ENCODE measurements around the gene ADGRL1.
A peak's percentile ranks its signal among the peaks of the same experiment; 100 is the strongest.

ADGRL1 gene

DNA sequence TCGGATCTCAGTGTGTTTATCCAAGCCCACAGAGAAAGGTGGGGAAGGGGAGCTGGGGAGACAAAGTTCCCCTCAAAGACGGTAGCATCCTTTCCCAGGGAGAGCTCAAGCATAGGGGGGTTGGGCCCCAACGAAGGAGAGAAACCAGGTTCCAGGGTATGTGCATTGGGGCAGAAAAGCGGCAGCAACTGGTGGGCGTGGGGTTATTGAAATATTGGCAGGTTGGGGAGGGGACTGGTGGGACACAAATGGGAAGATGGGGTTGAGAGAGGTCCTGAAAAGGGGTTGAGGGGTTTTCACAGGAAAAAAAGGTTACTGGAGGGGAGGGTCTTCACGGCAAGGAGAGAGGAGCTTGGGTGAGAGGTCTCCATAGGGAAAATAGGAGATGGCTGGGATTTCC lies 70.6 kb downstream of the ADGRL1 start:
- 0 out of 2 replicates have a peak, but pooled peaks have one; percentile 19 for TF ChIP-seq POLR2AphosphoS5 (IDR thresholded peaks at IDR 0.05; ENCODE audit: low read depth, low read length)
- TF ChIP-seq TAF1 (IDR thresholded peaks at IDR 0.05; ENCODE audit: borderline replicate concordance, insufficient read depth, low read length): no peak

- TF ChIP-seq FOXP2 (optimal IDR thresholded peaks at IDR 0.05; ENCODE audit: borderline replicate concordance, extremely low read depth, extremely low read length, insufficient read depth) (no peak), TAF1 (IDR thresholded peaks at IDR 0.05; ENCODE audit: borderline replicate concordance, insufficient read depth, low read length) (no peak), SIN3A (IDR thresholded peaks at IDR 0.05; ENCODE audit: borderline replicate concordance, insufficient read depth, low read length) (no peak), POLR2AphosphoS5 (IDR thresholded peaks at IDR 0.05; ENCODE audit: low read depth, low read length) (no peak; the same call in 1 of the 2 replicates)
- TF ChIP-seq, protein P1, sequence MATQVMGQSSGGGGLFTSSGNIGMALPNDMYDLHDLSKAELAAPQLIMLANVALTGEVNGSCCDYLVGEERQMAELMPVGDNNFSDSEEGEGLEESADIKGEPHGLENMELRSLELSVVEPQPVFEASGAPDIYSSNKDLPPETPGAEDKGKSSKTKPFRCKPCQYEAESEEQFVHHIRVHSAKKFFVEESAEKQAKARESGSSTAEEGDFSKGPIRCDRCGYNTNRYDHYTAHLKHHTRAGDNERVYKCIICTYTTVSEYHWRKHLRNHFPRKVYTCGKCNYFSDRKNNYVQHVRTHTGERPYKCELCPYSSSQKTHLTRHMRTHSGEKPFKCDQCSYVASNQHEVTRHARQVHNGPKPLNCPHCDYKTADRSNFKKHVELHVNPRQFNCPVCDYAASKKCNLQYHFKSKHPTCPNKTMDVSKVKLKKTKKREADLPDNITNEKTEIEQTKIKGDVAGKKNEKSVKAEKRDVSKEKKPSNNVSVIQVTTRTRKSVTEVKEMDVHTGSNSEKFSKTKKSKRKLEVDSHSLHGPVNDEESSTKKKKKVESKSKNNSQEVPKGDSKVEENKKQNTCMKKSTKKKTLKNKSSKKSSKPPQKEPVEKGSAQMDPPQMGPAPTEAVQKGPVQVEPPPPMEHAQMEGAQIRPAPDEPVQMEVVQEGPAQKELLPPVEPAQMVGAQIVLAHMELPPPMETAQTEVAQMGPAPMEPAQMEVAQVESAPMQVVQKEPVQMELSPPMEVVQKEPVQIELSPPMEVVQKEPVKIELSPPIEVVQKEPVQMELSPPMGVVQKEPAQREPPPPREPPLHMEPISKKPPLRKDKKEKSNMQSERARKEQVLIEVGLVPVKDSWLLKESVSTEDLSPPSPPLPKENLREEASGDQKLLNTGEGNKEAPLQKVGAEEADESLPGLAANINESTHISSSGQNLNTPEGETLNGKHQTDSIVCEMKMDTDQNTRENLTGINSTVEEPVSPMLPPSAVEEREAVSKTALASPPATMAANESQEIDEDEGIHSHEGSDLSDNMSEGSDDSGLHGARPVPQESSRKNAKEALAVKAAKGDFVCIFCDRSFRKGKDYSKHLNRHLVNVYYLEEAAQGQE (IDR thresholded peaks at IDR 0.05; ENCODE audit: insufficient read depth in 1 of 2, low read depth in 2 of 2, low read length in 2 of 2): no peak
Observed at GRCh38 chr19:14127929-14128509, 78.0 kb downstream of the ADGRL1 start.

DNA sequence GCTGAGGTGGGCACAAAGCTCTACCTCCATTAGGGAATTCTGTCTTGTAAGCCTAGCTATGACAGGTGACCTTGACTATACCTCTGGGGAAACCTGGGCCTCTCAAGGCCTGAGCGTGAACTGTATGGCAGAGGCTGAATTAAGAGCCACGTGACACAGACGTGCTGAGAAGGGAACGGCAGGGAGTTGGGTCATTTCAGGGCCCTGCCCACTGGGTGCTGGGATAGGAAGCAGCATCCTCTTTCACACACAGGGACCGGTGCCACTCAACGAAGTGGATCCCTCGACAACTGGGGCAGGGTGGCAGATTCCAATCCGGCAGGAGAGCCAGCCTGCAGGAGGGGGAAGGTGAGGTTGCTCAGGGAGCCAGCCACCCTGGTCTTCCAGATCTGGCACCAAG lies 78.8 kb downstream of the ADGRL1 start:
- no peak for TF ChIP-seq FOXP2 (optimal IDR thresholded peaks at IDR 0.05; ENCODE audit: borderline replicate concordance, extremely low read depth, extremely low read length, insufficient read depth)
- TF ChIP-seq TAF1 (IDR thresholded peaks at IDR 0.05; ENCODE audit: borderline replicate concordance, insufficient read depth, low read length): no peak
- TF ChIP-seq SIN3A (IDR thresholded peaks at IDR 0.05; ENCODE audit: borderline replicate concordance, insufficient read depth, low read length): no peak
- TF ChIP-seq POLR2AphosphoS5 (IDR thresholded peaks at IDR 0.05; ENCODE audit: low read depth, low read length): no peak
- TF ChIP-seq, protein P1 (IDR thresholded peaks at IDR 0.05; ENCODE audit: insufficient read depth in 1 of 2, low read depth in 2 of 2, low read length in 2 of 2): no peak

DNA sequence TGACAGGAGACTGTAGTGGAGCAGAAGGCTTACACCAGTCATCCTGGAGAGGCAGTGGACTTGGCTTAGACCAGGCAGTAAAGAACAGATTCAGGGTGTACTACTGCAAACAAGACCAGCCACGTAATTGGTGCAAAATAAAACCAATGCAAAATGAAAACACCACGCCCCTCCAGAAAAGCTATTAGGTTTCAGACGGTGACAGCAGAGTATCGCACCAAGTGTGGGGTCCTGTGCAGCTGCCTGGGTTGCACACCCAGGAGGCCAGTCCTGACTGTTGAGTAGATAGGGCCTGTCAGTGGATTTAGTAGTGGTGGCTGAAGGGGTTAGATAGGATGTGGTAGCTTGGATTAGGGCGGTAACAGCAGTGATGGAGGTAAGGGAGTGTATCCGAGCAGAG lies 83.0 kb downstream of the ADGRL1 start:
- TF ChIP-seq TAF1 (IDR thresholded peaks at IDR 0.05; ENCODE audit: borderline replicate concordance, insufficient read depth, low read length): no peak
- no peak for TF ChIP-seq POLR2AphosphoS5 (IDR thresholded peaks at IDR 0.05; ENCODE audit: low read depth, low read length)
- TF ChIP-seq, protein P1 (IDR thresholded peaks at IDR 0.05; ENCODE audit: insufficient read depth in 1 of 2, low read depth in 2 of 2, low read length in 2 of 2): no peak
- no peak for TF ChIP-seq FOXP2 (optimal IDR thresholded peaks at IDR 0.05; ENCODE audit: borderline replicate concordance, extremely low read depth, extremely low read length, insufficient read depth)
- TF ChIP-seq SIN3A (IDR thresholded peaks at IDR 0.05; ENCODE audit: borderline replicate concordance, insufficient read depth, low read length): no peak

GRCh38 chr19:14120497-14120780 lies 85.5 kb downstream of the ADGRL1 start:
- no peak for TF ChIP-seq FOXP2 (optimal IDR thresholded peaks at IDR 0.05; ENCODE audit: borderline replicate concordance, extremely low read depth, extremely low read length, insufficient read depth)
- TF ChIP-seq POLR2AphosphoS5 (IDR thresholded peaks at IDR 0.05; ENCODE audit: low read depth, low read length): no peak
- TF ChIP-seq TAF1 (IDR thresholded peaks at IDR 0.05; ENCODE audit: borderline replicate concordance, insufficient read depth, low read length): no peak
- TF ChIP-seq, protein P1 (IDR thresholded peaks at IDR 0.05; ENCODE audit: insufficient read depth in 1 of 2, low read depth in 2 of 2, low read length in 2 of 2): no peak
- TF ChIP-seq SIN3A (IDR thresholded peaks at IDR 0.05; ENCODE audit: borderline replicate concordance, insufficient read depth, low read length): no peak

All from PFSK-1 (cell line).